Stimulated activated CD8-positive, alpha-beta memory T cell treated with anti-CD3 and anti-CD28 coated beads, Interleukin-4, amount 100 ng/mL, for 24 hours (primary cell): ENCODE measurements around the gene CYREN.
"Not testable (repeated sequence)": the region's sequence is repeated elsewhere in the genome, so short reads cannot be mapped to it uniquely, and the experiment has no call there.

ENCODE experiments used
- DNase-seq: peaks from one replicate; pipeline ENCODE4 v3.0.0-alpha.2; 2020; ENCODE audit warnings: low read depth

Gene CYREN

GRCh38 chr7:135159359-135160085, 11.0 kb downstream of the CYREN start:
- no peak for DNase-seq

GRCh38 chr7:135158874-135159273, 11.6 kb downstream of the CYREN start:
- DNase-seq: no peak

DNA sequence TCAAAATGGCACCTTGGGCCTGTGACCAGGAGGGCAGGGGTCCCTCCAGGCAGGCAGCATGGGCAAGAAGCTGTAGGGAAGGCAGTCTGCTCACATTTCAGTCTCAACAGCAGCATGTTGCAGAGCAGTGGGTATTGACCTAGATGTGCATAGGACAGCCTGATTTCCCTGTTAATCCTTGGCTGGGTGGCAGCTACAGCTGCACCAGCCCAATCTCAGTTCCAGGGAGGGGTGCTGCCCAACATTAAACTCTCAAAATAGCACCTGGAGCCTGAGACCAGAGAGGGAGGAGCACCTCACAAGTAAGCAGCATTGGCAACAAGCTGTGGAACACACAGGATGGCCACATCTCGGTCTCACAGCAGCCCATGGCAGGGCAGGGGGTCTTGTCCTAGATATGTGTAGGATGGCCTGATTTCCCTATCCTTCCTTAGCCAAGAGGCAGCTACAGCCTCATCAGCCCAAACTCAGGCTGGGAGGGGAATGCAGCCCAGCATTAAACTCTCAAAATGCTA, 12.3 kb downstream of the CYREN start:
- DNase-seq: no peak

DNA sequence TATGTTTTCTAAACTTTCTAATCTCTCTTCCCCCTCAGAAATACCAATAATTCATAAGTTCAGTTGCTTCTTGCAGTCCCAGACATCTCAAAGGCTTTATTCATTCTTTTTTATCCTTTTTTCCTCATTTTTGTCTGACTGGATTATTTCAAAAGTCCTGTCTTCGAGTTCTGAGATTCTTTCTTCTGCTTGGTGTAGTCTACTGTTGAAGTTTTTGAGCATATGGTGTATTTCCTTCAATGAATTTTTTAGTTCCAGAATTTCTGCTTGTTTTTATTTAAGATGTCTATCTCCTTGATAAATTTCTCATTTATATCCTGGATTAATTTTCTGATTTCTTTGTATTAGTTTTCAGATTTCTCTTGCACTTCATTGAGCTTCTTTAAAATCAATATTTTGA, 14.2 kb downstream of the CYREN start:
- no peak for DNase-seq

DNA sequence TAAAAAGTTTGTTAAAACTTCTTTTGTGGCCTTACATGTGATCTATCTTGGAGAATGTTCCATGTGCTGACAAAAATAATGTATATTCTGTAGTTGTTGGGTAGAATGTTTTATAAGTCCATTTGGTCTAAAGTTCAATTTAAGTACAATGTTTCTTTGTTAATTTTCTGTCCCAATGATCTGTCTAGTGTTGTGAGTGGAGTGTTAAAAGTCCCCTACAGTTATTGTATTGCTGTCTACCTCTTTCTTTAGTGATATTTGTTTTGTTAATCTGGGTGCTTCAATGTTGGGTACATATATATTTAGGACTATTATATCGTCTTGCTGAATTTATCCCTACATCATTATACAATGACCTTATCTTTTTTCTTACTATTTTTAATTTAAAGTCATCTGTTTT, 15.8 kb downstream of the CYREN start:
- DNase-seq: no peak

DNA sequence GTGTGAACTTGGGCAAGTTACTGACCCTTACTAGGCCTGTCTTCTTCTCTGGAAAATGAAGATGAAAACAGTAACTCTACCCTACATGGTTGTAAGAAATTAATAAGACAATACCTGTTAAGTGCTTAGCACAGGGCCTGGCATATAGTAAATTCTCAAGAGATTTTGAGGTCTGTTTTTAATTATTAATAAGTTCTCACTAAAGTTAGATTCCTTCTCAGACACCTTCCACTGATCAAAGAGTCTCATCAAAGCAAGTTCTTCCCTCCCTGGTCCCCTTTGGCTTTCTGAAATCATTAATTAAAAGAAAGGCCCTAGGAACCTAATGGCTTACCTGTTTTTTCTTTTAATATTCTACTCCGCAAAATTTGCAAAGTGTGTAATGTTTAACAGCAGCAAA, 18.1 kb downstream of the CYREN start:
- no peak for DNase-seq

DNA sequence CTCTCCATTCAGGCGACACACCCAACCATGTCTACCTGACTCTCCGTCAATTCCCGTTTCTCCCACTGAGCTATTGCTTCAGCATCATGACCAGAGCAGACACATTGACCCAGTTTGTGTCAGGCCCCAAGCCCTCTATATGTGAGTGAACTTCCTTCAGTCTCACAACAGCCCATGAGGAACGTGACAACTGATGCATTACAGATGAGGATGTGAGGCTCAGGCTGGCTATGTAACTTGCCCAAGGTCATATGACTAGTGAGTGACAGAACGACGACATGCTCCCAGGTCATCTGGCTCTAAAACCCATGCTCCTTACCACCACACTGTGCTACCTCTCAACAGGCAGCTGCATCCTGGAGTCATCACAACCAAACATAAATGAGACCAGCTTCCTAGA, 19.0 kb downstream of the CYREN start:
- no peak for DNase-seq

- no peak for DNase-seq
These were observed 19.4 kb downstream of the CYREN start for GRCh38 chr7:135151132-135151531.

DNA sequence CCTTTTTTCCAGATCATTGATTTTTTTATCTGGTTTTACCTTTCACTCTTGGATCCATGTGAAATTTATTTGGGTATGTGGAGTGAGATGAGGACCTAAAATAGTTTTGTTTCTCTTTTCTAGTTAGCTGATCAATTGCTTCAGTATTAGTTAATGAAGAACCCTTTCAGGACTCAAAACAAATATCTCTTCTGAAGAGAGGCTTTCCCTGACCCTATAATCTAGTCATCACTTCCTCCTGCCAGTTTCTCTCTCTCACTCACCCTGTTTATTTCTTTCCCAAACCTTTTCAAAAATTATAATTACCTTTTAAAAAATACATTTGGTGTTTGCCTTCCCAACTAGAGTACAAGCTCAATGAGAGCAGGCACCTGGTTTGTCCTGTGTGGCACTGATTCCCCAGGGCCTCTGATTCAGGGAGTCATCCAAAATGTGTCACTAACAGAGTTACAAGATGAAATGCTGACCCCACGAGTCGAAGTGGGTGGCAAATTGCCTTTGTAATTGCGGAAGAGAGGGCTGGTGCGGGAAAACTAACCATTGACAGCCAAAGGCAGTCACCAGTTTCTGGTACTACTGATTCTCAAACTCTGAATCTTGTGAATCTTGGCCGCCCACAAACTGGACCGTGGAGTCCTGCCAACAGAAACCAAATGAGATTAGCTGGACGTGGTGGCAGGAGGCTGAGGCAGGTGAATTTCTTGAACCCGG, 20.3 kb downstream of the CYREN start:
- no peak for DNase-seq

DNA sequence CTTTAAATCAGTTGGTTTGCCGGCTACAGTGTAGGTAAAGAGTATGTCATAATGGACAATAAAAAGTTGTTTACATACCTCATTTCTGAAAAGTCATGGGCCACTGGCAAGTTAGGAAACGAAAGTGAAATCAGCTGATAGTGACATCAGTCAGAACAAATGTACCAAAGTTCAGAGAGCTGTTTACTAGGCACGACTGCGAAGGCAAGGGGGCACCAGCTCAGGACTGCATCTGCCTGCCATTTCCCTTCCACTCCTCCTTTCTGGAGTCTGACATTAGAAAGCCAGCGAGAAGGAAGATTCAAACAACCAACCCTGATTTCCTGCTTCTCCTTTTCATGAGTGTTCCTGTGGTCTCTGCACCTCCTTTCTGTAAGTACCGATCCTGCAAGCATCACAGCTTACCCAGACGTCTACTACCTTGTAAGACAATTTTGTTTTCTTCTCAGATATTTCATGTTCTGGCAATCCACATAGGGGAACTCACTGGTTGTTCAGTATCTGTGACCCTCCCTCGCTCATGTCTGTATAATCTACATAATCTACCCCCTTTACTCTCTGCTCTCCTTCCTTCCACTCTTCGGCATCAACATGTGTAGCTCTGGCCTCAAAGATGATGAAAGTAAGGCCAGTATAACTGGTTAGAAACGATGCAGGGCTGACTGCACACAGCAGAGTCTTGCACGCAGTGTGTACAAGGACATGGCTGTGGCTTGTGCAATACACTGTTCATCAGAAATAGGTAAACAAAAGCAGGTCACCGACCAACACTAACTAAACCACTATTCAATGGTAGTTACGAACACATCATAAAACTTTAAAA, 22.4 kb downstream of the CYREN start, which contains the start of gene TMEM140:
TSS of gene TMEM140 (plus strand) at position 174 of the 823 bp plus-strand sequence. CDS start 16,370 bp downstream, outside the sequence.
- DNase-seq: no peak

DNA sequence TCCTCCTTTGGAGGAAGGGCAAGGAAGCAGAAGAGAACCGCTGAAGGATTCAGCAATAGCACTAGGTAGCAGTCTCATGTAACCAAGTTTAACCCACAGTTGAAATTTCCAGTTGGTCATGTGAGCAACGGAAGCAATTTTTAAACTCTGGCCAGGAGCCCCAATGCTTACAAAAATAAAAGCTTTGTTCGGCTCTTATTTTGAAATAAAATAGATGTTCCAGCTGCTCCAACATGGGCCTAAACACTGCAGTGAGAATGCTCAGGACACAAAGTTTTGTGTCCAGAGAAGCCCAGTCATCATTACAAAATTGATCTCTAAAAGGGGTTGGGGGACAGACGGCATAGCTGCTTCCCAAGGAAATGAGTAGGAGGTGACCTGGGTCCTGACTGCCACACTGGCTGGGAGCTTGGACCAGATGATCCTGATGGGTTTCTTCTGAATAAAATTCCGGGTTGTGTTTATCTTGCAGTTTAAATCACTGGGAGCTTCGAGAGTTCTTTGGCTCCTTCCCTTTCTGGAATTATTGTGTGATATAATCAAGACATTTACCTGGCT, 23.1 kb downstream of the CYREN start:
- DNase-seq: no peak

- no peak for DNase-seq
These were observed 26.4 kb downstream of the CYREN start for GRCh38 chr7:135143885-135144668.

GRCh38 chr7:135129579-135129978, 40.9 kb downstream of the CYREN start:
- no peak for DNase-seq

GRCh38 chr7:135128931-135129330, 41.6 kb downstream of the CYREN start:
- no peak for DNase-seq

- DNase-seq: not testable (repeated sequence)
These were observed 45.9 kb downstream of the CYREN start for GRCh38 chr7:135124631-135125030.

DNA sequence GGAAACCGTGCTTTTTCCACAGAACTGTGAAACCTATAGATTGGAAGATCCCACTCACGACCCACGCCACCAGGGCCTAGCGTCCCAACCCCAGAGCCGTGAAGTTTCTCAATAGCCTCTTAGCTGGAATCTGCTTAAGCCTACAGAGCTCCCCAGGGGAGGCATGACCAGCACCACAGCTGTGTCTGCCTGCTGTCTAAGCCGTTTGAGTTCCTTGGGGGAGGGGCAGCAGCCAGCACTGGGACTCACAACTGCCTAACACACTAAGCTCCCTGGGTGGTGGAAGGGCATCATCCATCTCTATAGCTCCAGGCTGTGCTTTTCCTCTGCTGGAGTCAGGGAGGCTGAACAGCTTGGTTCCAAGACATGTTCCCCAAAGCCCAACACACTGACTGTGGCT, 48.6 kb downstream of the CYREN start:
- no peak for DNase-seq

GRCh38 chr7:135117096-135117495, 53.4 kb downstream of the CYREN start:
- DNase-seq: no peak
